Smooth muscle cell (in vitro differentiated cells): Measurements from ENCODE around the gene LINGO4. TPM values are rescaled to one million over a fixed set of nuclear protein-coding genes. Genes with fewer than 3 reads are reported as not detected.

Experiments used
- DNase-seq: peaks from one replicate; lab custom pipeline; 2025; ENCODE audit not compliant: unreplicated experiment; lab: John Stamatoyannopoulos, UW
- H2AFZ ChIP-seq: fragments of 200-600 bp; sonication (generic); 2 replicates; pipeline ENCODE4 v1.6.0; 2016; ENCODE audit warnings: antibody characterized with exemption, low read depth, mild to moderate bottlenecking
- H3F3A ChIP-seq: fragments of 200-600 bp; sonication (generic); 2 replicates; pipeline ENCODE4 v1.6.0; 2017; ENCODE audit warnings: antibody characterized with exemption, low read depth
- H3K27ac ChIP-seq: fragments of 200-600 bp; sonication (generic); 2 replicates; pipeline ENCODE4 v1.5.1; 2016; ENCODE audit warnings: low read depth, mild to moderate bottlenecking
- H3K27me3 ChIP-seq: fragments of 200-600 bp; sonication (generic); 2 replicates; pipeline ENCODE4 v1.6.1; 2016; ENCODE audit warnings: low read depth, mild to moderate bottlenecking
- H3K36me3 ChIP-seq: fragments of 200-600 bp; sonication (generic); 2 replicates; pipeline ENCODE4 v1.5.1; 2016; ENCODE audit warnings: low read depth
- H3K4me1 ChIP-seq: fragments of 200-600 bp; sonication (generic); 2 replicates; pipeline ENCODE4 v1.5.1; 2016; ENCODE audit warnings: low read depth
- H3K4me2 ChIP-seq: fragments of 200-600 bp; sonication (generic); 2 replicates; pipeline ENCODE4 v1.6.0; 2016; ENCODE audit warnings: mild to moderate bottlenecking
- H3K4me3 ChIP-seq: fragments of 200-600 bp; sonication (generic); 2 replicates; pipeline ENCODE4 v1.5.1; 2016; ENCODE audit warnings: mild to moderate bottlenecking
- H3K79me2 ChIP-seq: fragments of 200-600 bp; sonication (generic); 2 replicates; pipeline ENCODE4 v1.6.0; 2016; ENCODE audit warnings: low read depth, mild to moderate bottlenecking
- H3K9ac ChIP-seq: fragments of 200-600 bp; sonication (generic); 2 replicates; pipeline ENCODE4 v1.6.0; 2016; ENCODE audit warnings: low read depth
- H3K9me3 ChIP-seq: fragments of 200-600 bp; sonication (generic); replicated peaks from 2 replicates; pipeline ENCODE4 v1.5.1; 2016; ENCODE audit warnings: low read depth
- H4K20me1 ChIP-seq: fragments of 200-600 bp; sonication (generic); 2 replicates; pipeline ENCODE4 v1.6.0; 2016; ENCODE audit warnings: low read depth
- CTCF ChIP-seq: fragments of 200-600 bp; sonication (generic); IDR thresholded peaks from 2 replicates; pipeline ENCODE4 v1.5.1; 2017; ENCODE audit warnings: borderline replicate concordance, mild to moderate bottlenecking, antibody characterized with exemption; ENCODE audit not compliant: insufficient read depth, poor library complexity, severe bottlenecking
- WGBS: methylation state at CpG from one replicate; pipeline ENCODE4 v1.1.7; 2016; ENCODE audit warnings: low lambda C conversion rate; 5-methylcytosine and 5-hydroxymethylcytosine counted together
- polyA plus RNA-seq: library from polyadenylated mRNA; unstranded; fragments of >200 nt; fragmentation: Nextera tagmentation; extraction: Ambion mirVana; gene quantifications from 2 replicates; pipeline ENCODE4 v1.2.1, GENCODE V29; 2016
- total RNA-seq: library from RNA; depleted of rRNA; stranded (reverse); fragments of >200 nt; gene quantifications from 2 replicates; pipeline ENCODE4 v1.2.3, GENCODE V29; 2014

Gene LINGO4
- total and polyA plus RNA-seq, 2 experiments from 2014 or later = not detected

- peaks cover 29% of the 10 kb centered on the region for H3K27me3 ChIP-seq
- H3K79me2 ChIP-seq = no peaks in the 10 kb centered on the region
- H3K9ac ChIP-seq = no peak overlapping the region
- H3K4me3 ChIP-seq = peak overlapping the region; percentile 41
- H3K4me1 ChIP-seq = peaks cover 3% of the 10 kb centered on the region
- H3K27ac ChIP-seq = no peak overlapping the region
- DNase-seq = no peak
- WGBS = 8% methylated on average over 21 of the region's 26 CpGs
- H3K36me3 ChIP-seq = no peaks in the 10 kb centered on the region
- H3F3A ChIP-seq = peaks cover 5% of the 10 kb centered on the region
- peak overlapping the region; percentile 92 for H3K4me2 ChIP-seq
- H2AFZ ChIP-seq = no peak overlapping the region
- no peaks in the 10 kb centered on the region for H4K20me1 ChIP-seq
- H3K9me3 ChIP-seq = no peaks in the 10 kb centered on the region
- no peak for TF ChIP-seq CTCF
Measured at GRCh38 chr1:151837884-151838221, 32.6 kb upstream of the LINGO4 start.

DNA sequence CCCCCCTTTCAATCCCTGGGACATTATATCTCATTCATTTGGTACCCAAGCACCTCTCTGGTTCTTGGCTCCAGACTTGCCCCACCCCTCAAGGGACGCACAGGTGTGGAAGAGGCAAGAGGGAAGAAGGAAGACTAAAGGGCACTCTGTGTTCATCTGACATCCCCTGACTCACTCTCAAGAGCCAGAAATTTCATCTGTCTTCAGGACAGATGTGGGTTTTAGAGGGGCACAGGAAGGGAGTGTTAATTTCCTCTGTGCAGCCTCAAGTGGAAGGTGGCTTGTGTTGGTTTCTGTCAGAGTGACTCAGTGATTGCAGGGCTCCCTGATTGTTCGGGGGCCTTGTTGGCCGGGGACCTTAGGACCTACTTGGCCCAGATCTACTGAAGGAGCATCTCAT lies 32.0 kb upstream of the LINGO4 start:
- WGBS = 65% methylated on average over 3 of the region's 3 CpGs
- Histone ChIP-seq H2AFZ (no peak overlapping the region), H3K9ac (no peak overlapping the region), H3K4me1 (peaks cover 3% of the 10 kb centered on the region), H3K27ac (no peak overlapping the region), H3K9me3 (no peaks in the 10 kb centered on the region), H3K36me3 (no peaks in the 10 kb centered on the region), H3K4me3 (no peak overlapping the region), H3K4me2 (no peak overlapping the region), H4K20me1 (no peaks in the 10 kb centered on the region), H3K27me3 (peaks cover 29% of the 10 kb centered on the region), H3F3A (peaks cover 5% of the 10 kb centered on the region), H3K79me2 (no peaks in the 10 kb centered on the region)
- TF ChIP-seq CTCF = no peak
- no peak for DNase-seq

- Histone ChIP-seq H2AFZ (no peak overlapping the region), H4K20me1 (no peaks in the 10 kb centered on the region), H3F3A (peaks cover 5% of the 10 kb centered on the region), H3K79me2 (no peaks in the 10 kb centered on the region), H3K27ac (no peak overlapping the region), H3K9me3 (no peaks in the 10 kb centered on the region), H3K4me2 (no peak overlapping the region), H3K27me3 (peaks cover 29% of the 10 kb centered on the region), H3K9ac (no peak overlapping the region), H3K4me1 (peaks cover 3% of the 10 kb centered on the region), H3K4me3 (no peak overlapping the region), H3K36me3 (no peaks in the 10 kb centered on the region)
- no peak for DNase-seq
- no peak for TF ChIP-seq CTCF
- WGBS = 93% methylated on average over 7 of the region's 7 CpGs
Measured at GRCh38 chr1:151835596-151835995, 30.4 kb upstream of the LINGO4 start.

DNA sequence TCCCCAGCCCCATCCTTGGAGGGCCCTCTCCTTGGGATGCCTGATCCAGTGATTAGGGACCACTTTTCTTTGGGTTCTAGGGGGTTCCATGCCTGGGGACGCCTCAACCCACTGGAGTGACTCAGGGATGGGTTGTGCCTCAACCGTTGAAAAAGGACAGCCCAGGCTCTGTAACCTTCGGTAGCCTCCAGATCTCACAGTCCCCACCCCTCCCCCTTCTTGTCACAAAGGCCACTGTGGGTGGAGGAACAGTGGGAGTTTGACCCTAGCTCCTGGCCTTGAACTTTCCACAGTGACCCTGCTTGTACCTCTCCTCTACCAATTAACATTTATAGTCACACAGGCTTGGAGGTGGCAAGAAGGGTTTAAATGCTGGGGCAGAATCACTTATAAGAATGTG lies 29.0 kb upstream of the LINGO4 start:
- DNase-seq = no peak
- peaks cover 5% of the 10 kb centered on the region for H3F3A ChIP-seq
- no peak overlapping the region for H3K9ac ChIP-seq
- H3K27ac ChIP-seq = no peak overlapping the region
- H3K4me3 ChIP-seq = no peak overlapping the region
- H3K4me1 ChIP-seq = peaks cover under 1% of the 10 kb centered on the region
- H2AFZ ChIP-seq = no peak overlapping the region
- H3K27me3 ChIP-seq = peaks cover 25% of the 10 kb centered on the region
- H3K36me3 ChIP-seq = no peaks in the 10 kb centered on the region
- TF ChIP-seq CTCF = no peak
- H4K20me1 ChIP-seq = no peaks in the 10 kb centered on the region
- no peak overlapping the region for H3K4me2 ChIP-seq
- no peaks in the 10 kb centered on the region for H3K79me2 ChIP-seq
- 73% methylated on average over 3 of the region's 3 CpGs for WGBS
- H3K9me3 ChIP-seq = no peaks in the 10 kb centered on the region
